Activated CD4-positive, alpha-beta T cell treated with anti-CD3 and anti-CD28 coated beads, Interleukin-2, amount 50 U/mL, for 1 hour (primary cell): ENCODE measurements around the gene CDK4.

Experiments
- DNase-seq: peaks from one replicate; pipeline ENCODE4 v3.0.0-alpha.2; 2020

Gene CDK4

DNA sequence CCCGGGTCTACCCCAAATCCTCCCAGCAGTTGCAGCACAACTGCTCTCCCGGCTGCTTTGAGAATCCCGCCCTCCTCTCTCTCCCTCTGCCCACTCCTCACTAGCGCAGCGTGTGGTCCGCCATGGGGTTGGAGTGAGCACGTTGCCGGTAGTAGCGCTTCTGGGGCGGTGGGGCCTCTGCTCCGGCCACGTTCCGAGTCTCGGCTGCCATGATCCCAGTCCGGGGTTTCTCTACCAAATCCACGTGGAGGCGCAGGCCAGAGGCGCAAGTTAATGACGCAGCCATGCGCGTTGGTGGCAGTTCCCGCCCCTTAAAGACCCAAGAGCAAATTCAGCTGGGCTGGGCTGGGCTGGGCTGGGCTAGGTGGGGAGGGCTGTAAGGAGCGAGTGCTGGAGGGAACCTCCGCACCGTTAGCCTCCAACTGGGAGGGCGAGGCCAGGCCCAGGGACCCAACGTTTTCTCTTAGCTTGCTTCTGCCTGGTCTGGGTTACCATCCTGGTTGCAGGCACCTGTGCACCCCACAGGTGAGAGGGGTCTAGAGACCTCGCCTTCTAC, 19.8 kb upstream of the CDK4 start, which contains the start of gene METTL1:
METTL1 (minus strand) TSS at position 233 of the 556 bp plus-strand sequence; CDS start at position 211, 22 bp downstream.
- peak; percentile 87 for DNase-seq

DNA sequence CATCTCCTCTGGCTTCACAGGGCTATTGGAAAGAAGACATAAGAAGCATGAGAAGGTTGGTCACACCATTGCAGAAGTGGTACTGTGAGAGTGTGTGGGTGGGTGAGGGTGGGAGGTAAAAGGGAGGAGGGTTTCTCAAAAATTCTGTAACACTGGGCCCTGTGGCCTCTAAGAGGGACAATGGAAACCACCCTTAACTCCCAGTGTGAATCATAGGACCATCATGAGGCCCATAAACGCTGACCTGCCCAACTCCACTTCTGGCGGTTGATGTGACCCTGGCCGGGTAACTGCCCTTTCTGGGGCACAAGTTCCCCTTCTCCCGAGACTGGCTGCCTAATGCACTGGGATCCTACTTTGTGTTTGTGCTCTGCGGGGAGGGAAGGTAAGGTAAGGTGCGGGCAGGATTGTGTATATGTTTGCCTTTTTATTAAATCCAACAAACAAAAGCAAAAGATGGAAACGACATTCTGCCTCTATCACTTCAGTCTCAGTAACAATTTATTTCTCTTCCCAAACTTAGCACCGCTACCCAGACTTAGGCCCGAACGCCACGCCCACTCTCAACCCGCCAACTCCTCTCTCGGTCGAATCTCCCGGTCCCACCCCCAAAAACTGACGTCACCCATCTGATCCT, 19.2 kb upstream of the CDK4 start:
- peak; percentile 78 for DNase-seq

DNA sequence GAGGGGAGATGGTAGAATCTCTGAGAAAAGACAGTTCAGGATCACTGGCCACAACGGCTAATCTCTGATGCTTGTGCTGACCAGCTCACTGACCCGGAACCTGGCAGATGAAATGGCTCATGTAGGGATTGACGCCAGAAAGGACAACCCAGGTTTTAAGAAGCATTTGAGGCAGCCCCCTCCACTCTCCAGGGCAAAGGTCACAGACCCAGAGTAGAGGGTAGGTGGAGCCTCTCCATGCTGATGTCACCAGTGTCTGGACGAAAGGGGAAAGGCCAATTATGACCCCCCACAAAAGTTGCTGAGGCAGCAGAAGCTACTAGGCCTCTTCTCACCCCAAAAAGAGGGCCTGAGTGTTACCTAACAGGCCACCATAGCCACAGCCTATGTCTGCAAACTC, 18.6 kb upstream of the CDK4 start:
- DNase-seq = no peak

DNA sequence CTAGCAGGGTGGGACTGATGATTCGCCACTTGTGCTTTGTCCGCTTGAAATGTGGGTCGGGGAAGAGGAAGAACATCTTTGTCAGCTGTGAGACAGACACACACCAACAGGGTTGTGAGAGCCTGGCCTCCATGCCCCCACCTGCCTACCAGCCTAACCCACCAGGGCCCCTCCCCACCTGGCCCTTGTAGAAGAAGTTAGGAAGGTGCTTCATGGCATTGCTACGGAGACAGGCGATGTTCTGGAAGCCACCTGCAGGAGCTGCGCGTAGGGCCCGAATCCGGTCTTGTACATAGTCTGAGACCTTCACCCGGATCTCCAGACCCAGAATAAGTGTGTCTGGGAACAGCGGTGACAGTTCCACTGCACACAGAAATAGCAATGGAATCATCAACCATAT, 17.5 kb upstream of the CDK4 start:
- DNase-seq = no peak

DNA sequence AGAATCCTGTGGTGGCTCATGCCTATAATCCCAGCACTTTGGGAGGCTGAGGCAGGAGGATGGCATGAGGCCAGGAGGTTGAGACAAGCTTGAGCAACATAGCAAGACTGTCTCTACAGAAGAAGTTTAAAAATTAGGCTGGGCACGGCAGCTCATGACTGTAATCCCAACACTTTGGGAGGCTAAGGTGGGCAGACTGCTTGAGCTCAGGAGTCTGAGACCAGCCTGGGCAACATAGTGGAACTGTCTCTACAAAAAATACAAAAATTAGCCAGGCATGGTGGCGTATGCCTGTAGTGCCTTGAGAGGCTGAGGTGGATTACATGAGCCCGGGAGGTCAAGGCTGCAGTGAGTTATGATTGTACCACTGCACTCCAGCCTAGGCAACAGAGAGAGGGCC, 15.8 kb upstream of the CDK4 start:
- DNase-seq = no peak

DNA sequence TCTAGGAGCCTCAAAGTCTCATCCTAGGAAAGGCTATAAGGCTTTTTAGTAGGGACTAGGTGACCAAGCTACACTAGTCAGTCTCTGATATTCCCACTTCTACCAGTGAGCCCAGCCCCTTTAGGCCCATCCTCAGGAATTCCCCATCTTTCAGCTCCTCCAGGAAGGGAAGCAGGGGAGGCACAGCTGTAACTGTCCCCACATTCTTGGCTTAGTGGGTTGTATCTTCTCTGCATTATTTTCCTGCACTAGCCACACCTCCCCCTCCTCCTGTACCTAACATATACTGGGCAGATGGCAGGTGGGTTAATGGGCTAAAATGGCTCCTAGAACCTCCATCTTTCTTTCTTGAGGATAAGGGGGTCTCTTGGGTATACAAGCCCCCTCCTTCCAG, 15.2 kb upstream of the CDK4 start:
- DNase-seq = no peak

DNA sequence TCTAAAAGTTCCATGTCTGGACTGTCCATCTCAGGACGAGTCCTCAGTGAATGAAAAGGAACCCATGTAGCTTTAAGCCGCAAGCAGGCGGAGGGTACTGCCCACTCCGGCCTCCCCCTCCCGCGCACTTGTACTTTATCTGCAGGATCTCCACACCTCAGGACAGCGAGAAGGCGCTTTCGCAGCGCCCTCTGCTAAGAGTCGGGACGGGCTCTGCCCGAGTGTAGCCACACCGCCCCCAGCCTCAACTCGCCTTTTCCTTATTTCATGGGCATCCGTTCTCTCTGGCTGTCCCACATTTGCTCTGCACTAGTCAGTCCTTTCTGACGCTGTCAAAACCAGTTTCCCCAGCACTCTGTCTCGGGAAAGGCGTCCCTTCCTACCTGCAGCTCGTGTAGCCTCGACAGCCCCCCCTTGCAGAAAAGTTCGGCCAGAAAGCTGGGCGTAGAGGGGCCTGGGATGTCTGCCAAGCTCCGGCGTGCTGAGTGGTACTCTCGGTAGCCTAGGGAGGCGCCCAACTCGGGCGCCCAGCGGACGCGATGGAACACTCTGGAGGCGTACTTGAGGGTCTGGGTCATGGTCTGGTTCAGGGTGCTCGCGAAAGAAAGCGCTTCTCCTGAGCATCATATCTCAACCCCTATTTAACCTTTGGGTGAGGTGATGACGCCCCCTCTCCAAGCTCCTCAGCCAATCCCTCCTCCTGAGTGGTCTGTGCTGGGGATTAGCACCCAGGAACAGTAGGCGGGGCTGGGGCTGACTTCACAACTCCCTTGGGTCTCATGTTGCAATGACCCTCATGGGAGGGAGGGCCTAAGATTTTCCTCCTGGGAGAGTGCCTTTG, 14.6 kb upstream of the CDK4 start, which contains the start of gene CYP27B1:
CYP27B1 (minus strand) TSS at position 615 of the 841 bp plus-strand sequence; CDS start at position 578, 37 bp downstream.
- no peak for DNase-seq

DNA sequence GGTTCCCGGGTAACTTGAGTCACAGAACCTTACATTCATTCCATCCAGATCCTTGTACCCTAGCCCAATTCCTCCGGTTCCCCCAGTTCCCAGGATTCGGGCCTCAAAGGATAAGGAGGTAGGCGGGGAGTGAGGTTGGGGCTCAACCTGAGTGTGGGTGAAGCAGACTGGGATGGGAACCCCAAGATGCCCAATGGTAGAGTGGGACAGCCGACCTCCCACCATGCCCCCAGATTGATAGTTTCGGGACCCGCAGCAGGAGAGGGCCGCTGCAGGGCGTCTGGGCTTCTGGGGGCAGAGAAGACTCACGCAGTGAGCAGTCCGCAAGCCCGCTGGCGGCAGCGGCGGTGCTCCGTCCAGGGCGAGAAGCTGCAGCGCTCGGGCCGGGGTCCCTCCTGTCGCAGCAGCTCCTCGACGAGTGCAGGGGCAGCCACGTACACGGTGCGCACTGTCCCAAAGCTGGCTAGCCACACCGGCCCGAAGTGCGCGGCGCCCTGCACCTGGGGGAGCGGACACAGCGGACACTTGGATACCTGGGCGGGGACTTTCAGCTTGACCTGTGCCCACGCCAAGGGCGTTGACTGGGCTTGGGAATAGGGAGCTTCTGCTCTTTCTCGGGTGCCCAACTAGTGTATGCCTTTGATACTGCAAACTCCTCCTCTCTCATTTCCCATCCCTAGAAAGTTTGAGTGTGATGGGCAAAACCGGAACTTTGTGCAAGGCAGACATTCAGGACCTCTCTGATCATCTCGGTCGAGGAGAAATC, 13.8 kb upstream of the CDK4 start:
- no peak for DNase-seq

DNA sequence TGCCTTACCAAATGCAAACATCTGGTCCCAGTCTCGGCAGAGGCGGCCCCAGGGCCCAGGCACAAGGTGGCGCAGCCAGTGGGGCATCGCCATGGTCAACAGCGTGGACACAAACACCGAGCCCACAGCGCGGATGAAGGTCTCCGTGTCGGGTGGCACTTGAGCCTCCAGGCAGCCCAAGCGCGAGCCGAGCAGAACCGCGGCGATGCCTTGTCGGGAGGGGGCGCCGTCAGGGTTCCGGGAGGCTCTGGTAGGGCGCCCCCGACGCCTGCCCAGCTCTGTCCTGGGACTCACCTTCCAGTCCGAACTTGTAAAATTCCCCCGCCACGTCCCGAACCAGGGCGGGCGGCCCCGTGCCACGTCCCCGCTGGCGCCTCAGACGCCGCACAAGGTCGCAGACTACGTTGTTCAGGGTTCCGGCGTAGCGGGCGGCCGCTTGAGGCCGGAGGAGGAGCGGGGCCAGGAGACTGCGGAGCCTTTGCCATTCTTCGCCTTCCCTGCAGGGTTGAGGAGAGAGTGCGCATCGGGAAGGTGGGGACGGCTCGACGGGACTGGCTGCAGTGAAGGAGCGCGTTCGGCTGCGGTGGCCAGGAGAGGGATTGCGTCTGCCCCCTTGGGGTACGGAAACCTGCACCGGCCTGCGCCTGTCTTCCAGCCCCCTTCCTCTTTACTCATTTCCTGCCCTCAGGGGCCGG, 13.0 kb upstream of the CDK4 start:
- peak; percentile 57 for DNase-seq

DNA sequence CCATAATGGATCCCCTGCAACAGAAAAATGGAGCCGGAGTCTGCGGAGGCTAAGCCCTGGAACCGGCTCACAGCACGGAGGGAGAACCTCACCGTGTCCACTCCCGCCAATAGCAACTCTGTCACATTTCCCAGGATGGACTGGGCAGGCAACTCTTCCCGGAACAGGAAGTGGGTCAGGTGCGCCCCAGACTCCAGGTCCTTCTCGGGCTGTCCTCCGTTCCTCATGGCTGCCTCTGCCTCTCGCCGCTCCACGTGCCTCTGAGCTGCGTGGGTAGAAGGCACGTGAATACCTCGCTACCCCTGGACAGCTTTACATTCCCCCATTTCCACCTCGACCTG, 12.5 kb upstream of the CDK4 start:
- no peak for DNase-seq

DNA sequence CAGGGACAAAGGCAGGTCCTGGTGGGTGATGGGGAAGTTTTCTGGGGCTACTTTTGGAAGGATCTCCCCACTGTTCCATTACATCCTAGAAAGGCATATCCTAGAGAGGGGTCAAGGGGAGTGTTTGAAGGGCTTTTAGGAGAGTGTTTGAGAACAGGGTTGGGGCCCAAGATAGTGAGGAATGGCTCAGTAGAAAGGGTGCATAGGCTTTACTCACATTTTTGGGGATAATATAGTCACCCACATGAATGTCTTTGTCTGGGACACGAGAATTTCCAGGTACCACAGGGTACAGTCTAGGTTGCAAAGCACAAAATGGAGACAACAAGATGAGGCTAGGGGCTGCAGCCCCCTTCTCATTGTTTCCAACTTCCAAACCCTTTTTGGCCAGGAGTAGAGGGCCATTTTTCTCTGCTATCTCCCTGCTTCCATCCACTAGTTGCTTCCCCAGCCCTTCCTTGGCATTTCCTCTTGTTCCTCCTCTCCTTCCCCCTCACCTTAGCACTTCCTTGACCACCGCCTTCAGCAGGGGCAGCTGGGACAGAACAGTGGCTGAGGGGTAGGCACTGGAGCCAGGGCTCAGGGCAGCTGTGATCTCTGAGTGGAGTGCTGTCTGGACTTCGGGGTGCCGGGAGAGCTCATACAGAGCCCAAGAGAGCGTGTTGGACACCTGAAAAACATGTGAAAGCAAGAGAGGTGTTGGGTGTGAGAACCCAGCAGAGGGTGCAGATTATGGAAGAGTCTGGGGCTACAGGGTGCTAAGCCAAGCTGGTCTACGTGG, 12.0 kb upstream of the CDK4 start:
- no peak for DNase-seq

DNA sequence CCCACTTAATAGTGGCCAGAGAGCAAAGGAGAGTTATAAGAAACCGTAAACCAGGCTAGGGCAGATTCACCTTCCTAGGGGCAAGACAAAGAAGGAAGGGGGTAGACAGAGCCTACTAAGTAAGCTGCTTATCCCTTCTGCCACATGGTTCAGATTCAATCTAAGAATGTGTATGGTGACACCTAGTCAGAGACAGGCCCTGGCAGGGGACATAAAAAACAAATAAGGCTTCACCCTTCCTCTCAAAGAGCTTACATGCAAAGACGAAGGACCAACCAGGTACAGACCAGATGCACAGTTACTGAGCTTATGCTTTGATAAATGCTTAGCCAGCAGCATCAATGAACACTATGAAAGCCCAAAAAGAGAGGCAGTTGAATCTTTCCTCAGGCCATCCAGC, 10.4 kb upstream of the CDK4 start:
- DNase-seq = no peak

DNA sequence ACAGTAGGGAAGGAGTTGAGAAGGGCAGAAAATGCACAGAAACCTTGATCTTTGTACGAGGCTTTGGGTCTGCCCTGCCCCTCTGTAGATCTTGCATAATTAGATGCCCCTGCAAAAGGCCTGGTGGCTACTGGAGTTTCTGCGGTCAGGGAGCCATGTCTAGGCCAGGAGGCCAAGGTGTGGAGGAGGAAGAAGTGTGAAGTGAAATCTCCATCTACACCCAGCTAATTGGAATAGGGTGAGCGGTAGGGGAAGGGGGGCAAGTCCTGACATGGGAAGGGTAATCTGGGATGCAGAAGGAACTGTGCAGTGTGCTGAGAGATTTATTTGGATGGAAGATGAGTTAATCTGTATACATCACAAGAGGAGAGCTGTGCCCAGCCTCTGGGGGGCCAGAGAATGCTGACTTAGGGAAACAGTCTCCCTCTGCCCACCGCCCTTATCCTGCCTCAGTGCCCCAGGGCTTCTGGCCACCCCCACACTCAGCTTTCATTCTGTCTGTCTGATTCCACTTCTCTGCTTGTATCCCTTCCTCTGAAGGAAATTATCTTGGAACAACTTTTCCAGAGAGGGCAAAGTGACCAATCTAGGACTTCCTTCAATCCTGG, 9.4 kb upstream of the CDK4 start:
- DNase-seq = no peak

DNA sequence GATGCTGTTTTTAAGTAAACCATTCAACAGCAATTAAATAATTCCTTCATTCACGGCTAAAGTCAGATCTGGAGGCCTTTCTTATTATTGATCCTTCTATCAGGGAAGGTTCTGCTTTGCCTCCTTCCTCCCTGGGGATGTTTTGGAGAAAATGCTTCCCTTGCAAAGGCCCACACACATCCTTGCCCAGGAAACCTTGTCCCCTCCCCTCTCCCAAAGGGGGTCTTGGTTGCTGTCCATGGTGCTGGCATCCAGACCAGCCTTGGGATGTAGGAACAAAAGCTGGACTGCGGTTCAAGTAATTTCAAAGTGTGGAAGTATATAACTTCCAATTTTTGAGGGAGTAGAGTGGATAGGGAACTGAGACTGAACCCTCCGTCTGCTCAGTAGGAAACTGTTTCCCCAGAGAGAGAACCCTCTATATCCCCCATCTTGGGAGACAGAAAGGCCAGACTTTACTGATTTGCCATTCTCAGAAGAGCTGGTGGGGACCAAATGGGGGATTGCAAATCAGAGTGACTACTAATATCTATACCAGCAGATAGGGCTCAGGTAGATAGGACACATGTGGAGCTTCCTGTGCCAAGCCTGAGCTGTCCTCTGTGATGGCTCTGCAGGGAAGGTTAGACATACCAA, 8.4 kb upstream of the CDK4 start:
- no peak for DNase-seq

DNA sequence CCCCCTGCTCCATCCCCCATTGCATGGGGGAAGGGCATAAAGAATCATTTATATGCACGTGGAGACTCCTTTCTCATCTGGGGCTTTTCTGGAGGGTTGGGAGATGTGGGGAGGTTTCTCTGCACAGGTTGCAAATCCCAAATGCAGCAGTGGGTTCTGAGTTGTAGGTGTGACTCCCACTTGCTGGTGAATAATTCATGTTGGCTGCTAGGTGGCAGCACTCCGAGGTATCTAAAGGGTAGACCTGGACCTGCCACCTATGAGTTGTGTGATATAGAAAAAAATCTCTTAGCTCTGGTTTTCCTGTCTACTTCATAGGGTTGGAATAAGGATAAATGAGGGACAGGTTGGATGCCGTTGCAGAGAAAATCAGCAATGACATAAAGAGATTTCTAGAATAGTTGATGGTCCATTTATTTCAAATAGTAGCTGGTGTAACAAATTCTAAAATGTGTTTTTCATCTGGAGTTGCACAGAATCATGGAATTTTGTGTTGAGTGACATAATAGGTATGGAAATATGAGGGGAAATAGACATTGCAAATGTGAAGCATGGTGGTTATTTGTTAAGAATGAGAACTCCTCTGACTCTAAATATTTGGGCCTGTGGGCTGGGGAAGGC, 7.4 kb upstream of the CDK4 start:
- DNase-seq = peak; percentile 44

DNA sequence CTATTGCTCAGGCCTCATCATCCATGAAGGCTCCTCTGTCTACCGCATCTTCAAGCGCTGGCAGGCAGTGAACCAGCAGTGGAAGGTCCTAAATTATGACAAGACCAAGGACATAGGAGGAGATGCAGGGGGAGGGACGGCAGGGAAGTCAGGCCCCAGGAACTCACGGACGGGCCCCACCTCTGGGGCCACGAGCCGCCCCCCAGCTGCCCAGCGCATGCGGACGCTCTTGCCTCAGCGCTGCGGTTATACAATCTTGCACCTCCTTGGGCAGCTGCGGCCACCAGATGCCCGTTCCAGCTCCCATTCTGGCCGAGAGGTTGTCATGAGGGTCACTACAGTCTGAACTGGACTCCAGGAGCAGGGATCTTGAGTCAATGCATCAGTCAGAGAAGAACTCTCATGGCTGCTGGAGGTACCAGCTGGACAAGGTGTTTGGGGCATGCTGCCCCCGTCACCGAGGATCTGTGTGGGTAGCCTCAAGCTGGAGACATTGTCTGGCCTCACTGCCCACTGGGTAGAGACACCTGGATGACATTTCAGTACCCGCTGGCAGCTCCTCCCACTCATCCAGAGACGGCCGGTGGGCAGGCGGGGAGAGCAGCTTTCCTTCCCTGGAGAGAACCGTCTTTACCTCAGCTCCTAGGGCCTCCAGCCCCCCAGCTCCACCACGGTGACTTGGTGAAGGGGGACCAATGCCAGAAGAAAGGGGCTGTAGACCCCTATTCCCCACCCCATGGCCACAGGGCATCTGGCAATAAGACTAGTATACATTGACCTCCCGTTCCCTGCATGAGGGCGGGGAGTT, 6.6 kb upstream of the CDK4 start:
- DNase-seq = no peak

DNA sequence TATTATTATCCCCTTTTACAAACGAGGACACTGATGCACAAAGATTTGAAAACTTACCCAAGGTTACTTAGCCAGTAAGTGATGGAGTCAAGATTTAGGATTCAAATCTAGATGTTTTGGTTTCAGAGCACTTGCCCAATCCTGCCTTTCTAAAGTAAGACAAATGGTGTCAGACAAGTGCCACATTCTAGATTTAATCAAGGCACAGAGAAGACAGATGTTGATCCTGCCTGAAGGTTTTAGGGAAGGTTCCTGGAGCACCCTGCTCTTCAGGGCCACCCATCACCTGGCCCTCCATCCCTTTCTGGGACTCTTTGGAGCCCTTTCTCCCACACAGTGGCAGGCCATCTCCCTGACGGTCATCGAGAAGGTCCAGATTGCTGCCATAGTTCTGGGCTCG, 5.7 kb upstream of the CDK4 start:
- DNase-seq = no peak

DNA sequence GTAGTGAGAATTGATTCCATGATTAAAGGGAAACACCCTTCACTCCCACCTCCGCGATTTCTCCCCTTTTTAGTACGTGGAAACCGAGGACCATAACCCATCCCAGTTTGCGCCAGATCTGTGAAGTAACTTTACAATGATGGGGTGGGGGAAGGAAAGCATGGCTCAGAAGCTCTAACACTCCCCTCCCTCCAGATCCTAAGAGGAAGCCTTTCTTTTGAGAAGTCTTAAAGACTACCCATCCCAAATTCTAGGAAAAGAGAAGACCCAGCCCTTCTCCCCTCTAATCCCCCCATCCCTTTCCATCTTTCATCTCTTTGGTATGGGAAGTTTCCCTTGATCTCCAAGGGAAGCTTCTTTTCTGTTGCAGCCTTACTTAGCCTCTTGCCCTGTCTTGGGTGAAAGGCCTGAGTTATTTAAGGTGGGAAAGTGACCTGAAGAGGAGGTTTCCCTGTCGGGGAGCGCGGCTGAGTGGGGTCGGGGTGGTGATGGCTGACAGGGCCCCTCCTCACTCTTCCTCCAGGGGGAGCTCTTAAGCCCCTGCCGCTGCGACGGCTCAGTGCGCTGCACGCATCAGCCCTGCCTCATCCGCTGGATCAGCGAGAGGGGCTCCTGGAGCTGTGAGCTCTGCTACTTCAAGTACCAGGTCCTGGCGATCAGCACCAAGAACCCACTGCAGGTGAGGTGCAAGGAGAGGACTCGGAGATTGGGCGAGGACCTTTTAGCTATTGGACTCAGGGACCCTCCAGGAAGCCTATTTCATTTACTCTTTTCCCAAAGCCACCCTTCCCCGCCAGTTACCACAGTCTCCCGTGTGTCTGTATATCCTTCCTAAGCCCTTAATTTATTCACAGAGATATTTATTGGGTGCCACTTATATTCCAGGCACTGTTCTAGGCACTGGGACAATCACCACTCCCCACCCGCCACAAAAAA, 4.6 kb upstream of the CDK4 start:
- peak; percentile 68 for DNase-seq
